WI38 (cell line): ENCODE measurements around the gene MACF1.
"Not testable (repeated sequence)": the region's sequence is repeated elsewhere in the genome, so short reads cannot be mapped to it uniquely, and the experiment has no call there.

Experiments used
- H3K4me3 ChIP-seq: 2 replicates; pipeline ENCODE4 v1.5.1; 2011; ENCODE audit warnings: low read depth, mild to moderate bottlenecking, control low read depth, low read length
- CTCF ChIP-seq: IDR thresholded peaks from 2 replicates; pipeline ENCODE4 v1.5.1; 2012; ENCODE audit warnings: low read depth, mild to moderate bottlenecking, control low read depth, low read length

Gene MACF1

DNA sequence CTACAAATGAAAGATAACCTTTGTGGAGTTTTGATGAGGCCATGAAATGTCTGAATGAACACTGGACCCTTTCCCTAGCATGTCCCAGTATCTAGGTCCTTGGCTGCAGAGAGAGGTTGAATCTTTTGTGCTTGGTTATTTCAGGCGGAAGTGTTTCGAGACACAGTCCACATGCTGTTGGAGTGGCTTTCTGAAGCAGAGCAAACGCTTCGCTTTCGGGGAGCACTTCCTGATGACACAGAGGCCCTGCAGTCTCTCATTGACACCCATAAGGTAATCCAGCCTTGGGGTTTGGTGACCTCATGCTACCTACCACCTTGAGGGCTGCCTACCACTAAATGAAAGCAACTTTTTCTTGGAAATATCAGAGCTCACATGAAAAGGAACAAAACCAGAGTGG, 248.0 kb downstream of the MACF1 start:
- TF ChIP-seq CTCF: no peak
- no peak overlapping the region for H3K4me3 ChIP-seq

- H3K4me3 ChIP-seq: no peak overlapping the region
- no peak for TF ChIP-seq CTCF
Measured at GRCh38 chr1:39453603-39454002, 249.1 kb downstream of the MACF1 start.

DNA sequence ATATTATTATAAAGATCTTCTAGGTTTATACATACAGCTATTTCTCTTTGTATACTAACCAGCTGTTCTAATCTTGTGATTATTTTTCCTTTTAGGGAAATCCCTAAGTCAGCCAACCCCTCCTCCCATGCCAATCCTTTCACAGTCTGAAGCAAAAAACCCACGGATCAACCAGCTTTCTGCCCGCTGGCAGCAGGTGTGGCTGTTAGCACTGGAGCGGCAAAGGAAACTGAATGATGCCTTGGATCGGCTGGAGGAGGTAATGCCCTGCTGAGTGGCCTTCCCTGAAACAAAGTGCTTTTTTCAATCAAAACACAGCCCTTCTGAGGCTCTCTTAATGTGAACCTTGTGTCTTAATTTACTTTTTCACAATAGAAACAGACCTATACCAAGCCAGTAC, 254.5 kb downstream of the MACF1 start:
- no peak overlapping the region for H3K4me3 ChIP-seq
- TF ChIP-seq CTCF: no peak

- no peak overlapping the region for H3K4me3 ChIP-seq
- TF ChIP-seq CTCF: no peak
Measured at GRCh38 chr1:39462074-39462473, 257.6 kb downstream of the MACF1 start.

GRCh38 chr1:39466413-39467107, 262.1 kb downstream of the MACF1 start:
- no peak overlapping the region for H3K4me3 ChIP-seq
- no peak for TF ChIP-seq CTCF

DNA sequence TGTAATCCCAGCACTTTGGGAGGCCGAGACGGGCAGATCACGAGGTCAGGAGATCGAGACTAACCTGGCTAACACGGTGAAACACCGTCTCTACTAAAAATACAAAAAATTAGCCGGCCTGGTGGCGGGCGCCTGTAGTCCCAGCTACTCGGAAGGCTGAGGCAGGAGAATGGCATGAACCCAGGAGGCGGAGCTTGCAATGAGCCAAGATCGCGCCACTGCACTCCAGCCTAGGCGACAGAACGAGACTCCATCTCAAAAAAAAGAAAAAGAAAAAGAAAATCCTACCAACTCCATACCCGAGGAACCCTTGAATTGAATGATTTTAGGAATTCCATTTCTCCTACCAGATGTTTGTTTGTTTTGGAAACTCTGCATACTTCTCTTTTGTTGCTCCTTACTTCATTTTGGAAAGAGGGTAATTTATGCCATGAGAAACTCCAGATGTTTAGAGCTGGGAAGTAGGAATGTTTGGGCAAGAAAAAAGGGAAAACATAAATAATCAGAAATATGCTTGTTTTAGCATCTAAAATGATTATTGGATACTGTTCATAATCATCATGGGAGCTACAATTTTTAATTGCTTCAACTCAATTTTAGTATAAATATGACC, 262.7 kb downstream of the MACF1 start:
- H3K4me3 ChIP-seq: not testable (repeated sequence)

DNA sequence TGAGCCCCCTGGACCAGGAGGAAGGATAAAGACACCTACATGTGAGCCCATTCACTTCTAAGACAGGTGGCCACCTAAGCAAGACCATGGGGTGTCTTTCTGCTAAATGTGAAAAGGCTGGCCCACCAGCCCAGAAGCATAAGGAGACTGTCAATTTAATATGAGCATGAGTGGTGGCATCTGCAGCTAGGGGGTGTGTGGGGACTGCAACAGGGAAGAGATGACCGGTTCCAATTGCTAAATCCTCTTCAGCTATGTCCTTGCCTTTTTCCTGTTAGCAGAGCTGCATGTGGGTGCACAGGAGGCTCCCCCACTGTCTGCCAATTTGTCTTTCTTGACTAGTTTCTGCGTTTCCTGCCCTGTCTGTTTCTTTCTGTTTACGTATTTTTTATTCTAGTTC, 264.7 kb downstream of the MACF1 start:
- H3K4me3 ChIP-seq: no peak overlapping the region
- TF ChIP-seq CTCF: no peak

DNA sequence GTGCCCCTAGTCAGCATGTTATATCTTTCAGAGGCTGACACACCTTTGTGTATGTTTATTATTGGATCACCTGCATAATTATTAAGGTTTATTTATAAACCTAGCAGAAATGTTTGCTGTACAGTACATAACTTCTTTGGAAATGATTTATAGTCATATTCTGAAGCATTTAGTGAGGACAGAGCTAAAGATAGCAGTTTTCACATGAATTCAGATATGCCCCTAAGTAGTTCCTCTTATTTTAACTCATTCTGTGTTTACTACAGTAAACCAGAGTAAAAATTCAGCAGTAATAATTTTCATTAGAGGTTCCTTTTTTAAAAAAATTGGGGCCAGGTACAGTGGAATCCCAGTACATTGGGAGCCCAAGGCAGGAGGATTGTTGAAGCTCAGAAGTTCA, 265.5 kb downstream of the MACF1 start:
- TF ChIP-seq CTCF: no peak
- no peak overlapping the region for H3K4me3 ChIP-seq
